Right hindlimb (tissue), 1 donor: Measurements from ENCODE around the gene ESPL1.
"Not testable (repeated sequence)": the region's sequence is repeated elsewhere in the genome, so short reads cannot be mapped to it uniquely, and the experiment has no call there.

Source experiments
- DNase-seq: peaks from one replicate; pipeline ENCODE4 v3.0.0-alpha.2; 2018

The ESPL1 gene

GRCh38 chr12:53259891-53260290, 8.2 kb upstream of the ESPL1 start:
- DNase-seq: no peak

GRCh38 chr12:53265783-53266182, 2.3 kb upstream of the ESPL1 start:
- DNase-seq: no peak

GRCh38 chr12:53267306-53267998, 647 bp upstream of the ESPL1 start:
- peak; percentile 26 for DNase-seq

GRCh38 chr12:53268630-53269562, 797 bp downstream of the ESPL1 start:
- DNase-seq: no peak

GRCh38 chr12:53274445-53274844, 6.3 kb downstream of the ESPL1 start:
- no peak for DNase-seq

GRCh38 chr12:53276511-53276910, 8.4 kb downstream of the ESPL1 start:
- DNase-seq: no peak

GRCh38 chr12:53277981-53278380, 9.9 kb downstream of the ESPL1 start:
- DNase-seq: no peak

- DNase-seq: no peak
These were observed 11.3 kb downstream of the ESPL1 start for GRCh38 chr12:53279283-53279869.

- no peak for DNase-seq
These were observed 11.9 kb downstream of the ESPL1 start for GRCh38 chr12:53279888-53280498.

- no peak for DNase-seq
These were observed 18.3 kb downstream of the ESPL1 start for GRCh38 chr12:53286448-53286847.

GRCh38 chr12:53287741-53288216, 19.7 kb downstream of the ESPL1 start:
- DNase-seq: peak; percentile 53

GRCh38 chr12:53288322-53288721, 20.2 kb downstream of the ESPL1 start:
- no peak for DNase-seq

- DNase-seq: no peak
These were observed 21.8 kb downstream of the ESPL1 start for GRCh38 chr12:53289891-53290290.

GRCh38 chr12:53290661-53291060, 22.6 kb downstream of the ESPL1 start:
- DNase-seq: no peak

- no peak for DNase-seq
These were observed 24.3 kb downstream of the ESPL1 start for GRCh38 chr12:53292426-53292825.

GRCh38 chr12:53295070-53295890, 27.2 kb downstream of the ESPL1 start, which contains the start of gene PFDN5:
TSS of gene PFDN5 (plus strand) at chr12:53295542. CDS start at chr12:53295568, 26 bp downstream.
- peak; percentile 94 for DNase-seq

GRCh38 chr12:53295891-53296219, 27.8 kb downstream of the ESPL1 start:
- DNase-seq: no peak

GRCh38 chr12:53297106-53297505, 29.0 kb downstream of the ESPL1 start:
- DNase-seq: not testable (repeated sequence)

GRCh38 chr12:53298164-53298563, 30.1 kb downstream of the ESPL1 start:
- DNase-seq: no peak

GRCh38 chr12:53299101-53299453, 31.0 kb downstream of the ESPL1 start:
- no peak for DNase-seq

GRCh38 chr12:53299454-53300180, 31.5 kb downstream of the ESPL1 start, which contains the start of gene MYG1:
TSS of gene MYG1 (plus strand) at chr12:53299695. CDS start at chr12:53299738, 43 bp downstream.
- peak; percentile 92 for DNase-seq
